Sigmoid colon (tissue), 4 donors: Measurements from ENCODE around the gene TXNDC16.
A peak's percentile ranks its signal among the peaks of the same experiment; 100 is the strongest.

Experiments
- EP300 ChIP-seq, 4 donors: sonication (generic); formaldehyde crosslinking; IDR thresholded peaks; one replicate each; pipeline ENCODE4 v1.6.1; 2017; ENCODE audit warnings: antibody characterized with exemption in 4 of 4
- POLR2A ChIP-seq, 2 donors: fragments of 450-650 bp; IDR thresholded peaks; one replicate each; pipeline ENCODE4 v1.6.1; 2016; ENCODE audit warnings: antibody characterized with exemption in 2 of 2, mild to moderate bottlenecking in 2 of 2, moderate library complexity in 2 of 2
- POLR2AphosphoS5 ChIP-seq, 4 donors: sonication (generic); formaldehyde crosslinking; IDR thresholded peaks; one replicate each; pipeline ENCODE4 v1.6.1; 2017; ENCODE audit warnings: antibody characterized with exemption in 4 of 4
- TF ChIP-seq, protein P1 (sequence below), 4 experiments: fragments of 450-650 bp in 3 of 4; fragments of 200-600 bp in 1 of 4; IDR thresholded peaks; one replicate each; pipeline ENCODE4 v1.5.1; 2016 to 2019; ENCODE audit warnings: antibody characterized with exemption in 4 of 4, mild to moderate bottlenecking in 3 of 4, moderate library complexity in 2 of 4

DNA sequence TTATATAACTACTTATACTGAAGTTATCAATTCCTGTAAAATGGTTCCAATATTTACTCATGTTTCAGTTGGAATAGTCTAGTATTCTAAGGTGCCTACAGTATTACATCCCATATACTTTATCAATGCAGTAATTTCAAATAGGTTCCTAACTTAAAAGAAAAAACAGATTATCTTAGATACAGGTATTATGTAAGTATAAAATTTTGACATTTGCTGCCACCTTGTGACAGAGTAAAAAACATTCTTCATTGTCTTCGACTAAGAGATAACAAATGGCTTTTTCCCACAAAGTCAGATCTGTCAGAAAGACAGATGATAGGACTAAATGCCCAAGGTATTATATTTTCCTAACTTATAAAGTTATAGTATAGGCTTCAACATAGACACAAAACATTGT is 78.7 kb downstream of the TXNDC16 start:
- TF ChIP-seq, protein P1, sequence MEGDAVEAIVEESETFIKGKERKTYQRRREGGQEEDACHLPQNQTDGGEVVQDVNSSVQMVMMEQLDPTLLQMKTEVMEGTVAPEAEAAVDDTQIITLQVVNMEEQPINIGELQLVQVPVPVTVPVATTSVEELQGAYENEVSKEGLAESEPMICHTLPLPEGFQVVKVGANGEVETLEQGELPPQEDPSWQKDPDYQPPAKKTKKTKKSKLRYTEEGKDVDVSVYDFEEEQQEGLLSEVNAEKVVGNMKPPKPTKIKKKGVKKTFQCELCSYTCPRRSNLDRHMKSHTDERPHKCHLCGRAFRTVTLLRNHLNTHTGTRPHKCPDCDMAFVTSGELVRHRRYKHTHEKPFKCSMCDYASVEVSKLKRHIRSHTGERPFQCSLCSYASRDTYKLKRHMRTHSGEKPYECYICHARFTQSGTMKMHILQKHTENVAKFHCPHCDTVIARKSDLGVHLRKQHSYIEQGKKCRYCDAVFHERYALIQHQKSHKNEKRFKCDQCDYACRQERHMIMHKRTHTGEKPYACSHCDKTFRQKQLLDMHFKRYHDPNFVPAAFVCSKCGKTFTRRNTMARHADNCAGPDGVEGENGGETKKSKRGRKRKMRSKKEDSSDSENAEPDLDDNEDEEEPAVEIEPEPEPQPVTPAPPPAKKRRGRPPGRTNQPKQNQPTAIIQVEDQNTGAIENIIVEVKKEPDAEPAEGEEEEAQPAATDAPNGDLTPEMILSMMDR (IDR thresholded peaks at IDR 0.05): peak in 3 of 4 experiments; percentile 22 to 33 (median 28)
- TF ChIP-seq POLR2A (IDR thresholded peaks at IDR 0.05) (no peak), POLR2AphosphoS5 (IDR thresholded peaks at IDR 0.05) (no peak), EP300 (IDR thresholded peaks at IDR 0.05) (no peak)
